Neural progenitor cell (in vitro differentiated cells): Measurements from ENCODE around the gene RPUSD1. TPM values are rescaled to one million over a fixed set of nuclear protein-coding genes. Genes with fewer than 3 reads are reported as not detected.
"Not testable (repeated sequence)": the region's sequence is repeated elsewhere in the genome, so short reads cannot be mapped to it uniquely, and the experiment has no call there.

ENCODE experiments used
- DNase-seq: peaks from one replicate; pipeline ENCODE4 v3.0.0-alpha.2; 2016; ENCODE audit warnings: low spot score
- H2AFZ ChIP-seq: fragments of 200-600 bp; sonication (generic); replicated peaks from 2 replicates; pipeline ENCODE4 v1.6.1; 2016; ENCODE audit warnings: antibody characterized with exemption
- H3F3A ChIP-seq: fragments of 200-600 bp; sonication (generic); 2 replicates; pipeline ENCODE4 v1.6.1; 2016; ENCODE audit warnings: antibody characterized with exemption, low read depth
- H3K27ac ChIP-seq: fragments of 200-600 bp; sonication (generic); 2 replicates; pipeline ENCODE4 v1.5.1; 2016; ENCODE audit warnings: mild to moderate bottlenecking
- H3K27me3 ChIP-seq: fragments of 200-600 bp; sonication (generic); 2 replicates; pipeline ENCODE4 v1.6.1; 2016; ENCODE audit warnings: mild to moderate bottlenecking, moderate library complexity
- H3K36me3 ChIP-seq: fragments of 200-600 bp; sonication (generic); 2 replicates; pipeline ENCODE4 v1.5.1; 2016
- H3K4me1 ChIP-seq: fragments of 200-600 bp; sonication (generic); 2 replicates; pipeline ENCODE4 v1.6.1; 2016; ENCODE audit warnings: mixed run types
- H3K4me2 ChIP-seq: fragments of 200-600 bp; sonication (generic); 2 replicates; pipeline ENCODE4 v1.6.1; 2016
- H3K4me3 ChIP-seq: fragments of 200-600 bp; sonication (generic); 2 replicates; pipeline ENCODE4 v1.5.1; 2016
- H3K79me2 ChIP-seq: fragments of 200-600 bp; sonication (generic); 2 replicates; pipeline ENCODE4 v1.6.1; 2016; ENCODE audit warnings: low read depth
- H3K9ac ChIP-seq: fragments of 200-600 bp; sonication (generic); 2 replicates; pipeline ENCODE4 v1.6.1; 2016
- H3K9me3 ChIP-seq: fragments of 200-600 bp; sonication (generic); 2 replicates; pipeline ENCODE4 v1.5.1; 2016; ENCODE audit warnings: low read depth
- H4K20me1 ChIP-seq: fragments of 200-600 bp; sonication (generic); 2 replicates; pipeline ENCODE4 v1.6.1; 2016; ENCODE audit warnings: low read depth
- H3K27ac Mint-ChIP-seq: 3 replicates; pipeline ENCODE4 v1.8.0; 2021; ENCODE audit warnings: mixed read lengths
- H3K27me3 Mint-ChIP-seq: 2 replicates; pipeline ENCODE4 v1.8.0; 2022; ENCODE audit warnings: low read depth, mild to moderate bottlenecking, inconsistent platforms, moderate library complexity, mixed read lengths; ENCODE audit not compliant: insufficient read depth
- H3K36me3 Mint-ChIP-seq: 3 replicates; pipeline ENCODE4 v1.8.0; 2021; ENCODE audit warnings: mixed read lengths
- H3K4me1 Mint-ChIP-seq: 3 replicates; pipeline ENCODE4 v1.8.0; 2021; ENCODE audit warnings: mixed read lengths
- H3K4me3 Mint-ChIP-seq: 3 replicates; pipeline ENCODE4 v1.8.0; 2021; ENCODE audit warnings: mild to moderate bottlenecking, moderate library complexity, mixed read lengths
- H3K9me3 Mint-ChIP-seq: 3 replicates; pipeline ENCODE4 v1.8.0; 2020; ENCODE audit warnings: mixed read lengths
- CTCF ChIP-seq: fragments of 200-600 bp; sonication (generic); IDR thresholded peaks from 2 replicates; pipeline ENCODE4 v1.5.1; 2017; ENCODE audit warnings: antibody characterized with exemption, mild to moderate bottlenecking
- EZH2 ChIP-seq: fragments of 200-600 bp; sonication (generic); IDR thresholded peaks from 2 replicates; pipeline ENCODE4 v1.6.1; 2017; ENCODE audit warnings: antibody characterized with exemption, mild to moderate bottlenecking, moderate library complexity
- EZH2phosphoT487 ChIP-seq: fragments of 200-600 bp; sonication (generic); IDR thresholded peaks from 2 replicates; pipeline ENCODE4 v1.6.1; 2017; ENCODE audit warnings: antibody characterized with exemption
- total RNA-seq: library from RNA; depleted of rRNA; stranded (reverse); fragments of >200 nt; gene quantifications from 2 replicates; pipeline ENCODE4 v1.2.3, GENCODE V29; 2015; ENCODE audit warnings: low replicate concordance

Gene RPUSD1
- total RNA-seq, 1 donor from 2014 or later: 5.6 TPM

DNA sequence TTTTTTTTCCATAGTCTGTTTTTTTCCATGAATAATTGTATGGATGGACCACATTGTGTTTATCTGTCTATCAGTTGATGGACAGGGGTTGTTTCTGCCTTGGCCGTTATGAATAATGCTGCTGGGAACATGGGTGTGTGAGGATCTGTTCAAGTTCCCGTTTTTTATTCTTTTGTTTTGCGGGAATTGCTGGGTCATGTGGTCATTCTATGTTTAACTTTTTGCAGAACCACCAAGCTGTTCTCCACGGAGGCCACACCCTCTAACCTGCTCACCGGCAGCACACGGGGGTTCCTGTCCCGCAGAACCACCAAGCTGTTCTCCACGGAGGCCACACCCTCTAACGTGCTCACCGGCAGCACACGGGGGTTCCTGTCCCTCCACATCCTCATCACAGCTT is 33.5 kb downstream of the RPUSD1 start:
- Histone ChIP-seq H4K20me1 (no peaks in the 10 kb centered on the region), H3K9me3 (no peaks in the 10 kb centered on the region), H3K4me3 (no peak overlapping the region), H3K4me2 (no peak overlapping the region), H2AFZ (no peak overlapping the region), H3F3A (peaks cover 26% of the 10 kb centered on the region), H3K4me1 (peaks cover 22% of the 10 kb centered on the region), H3K79me2 (no peaks in the 10 kb centered on the region), H3K27ac (no peak overlapping the region), H3K36me3 (no peaks in the 10 kb centered on the region), H3K9ac (no peak overlapping the region), H3K27me3 (no peaks in the 10 kb centered on the region)
- H3K4me3 Mint-ChIP-seq: no peak overlapping the region
- no peak for TF ChIP-seq EZH2
- no peak for TF ChIP-seq EZH2phosphoT487
- no peak for TF ChIP-seq CTCF
- peaks cover 38% of the 10 kb centered on the region for H3K4me1 Mint-ChIP-seq
- H3K27ac Mint-ChIP-seq: no peak overlapping the region
- DNase-seq: no peak
- H3K9me3 Mint-ChIP-seq: peaks cover 10% of the 10 kb centered on the region
- H3K27me3 Mint-ChIP-seq: peaks cover 15% of the 10 kb centered on the region
- no peaks in the 10 kb centered on the region for H3K36me3 Mint-ChIP-seq

GRCh38 chr16:754121-754607 is 34.0 kb downstream of the RPUSD1 start:
- H3K27ac ChIP-seq, H3K9me3 ChIP-seq, H3K27me3 ChIP-seq, H3K4me3 Mint-ChIP-seq, H3K9ac ChIP-seq, H3K36me3 Mint-ChIP-seq, H3K4me2 ChIP-seq, H2AFZ ChIP-seq, H4K20me1 ChIP-seq, H3K79me2 ChIP-seq, DNase-seq, H3K4me3 ChIP-seq, H3K27ac Mint-ChIP-seq, H3K36me3 ChIP-seq: not testable (repeated sequence)
- Histone ChIP-seq H3F3A (peaks cover 21% of the 10 kb centered on the region), H3K4me1 (peaks cover 22% of the 10 kb centered on the region)
- Mint-ChIP-seq H3K27me3 (peaks cover 13% of the 10 kb centered on the region), H3K9me3 (peaks cover 10% of the 10 kb centered on the region), H3K4me1 (peaks cover 37% of the 10 kb centered on the region)

DNA sequence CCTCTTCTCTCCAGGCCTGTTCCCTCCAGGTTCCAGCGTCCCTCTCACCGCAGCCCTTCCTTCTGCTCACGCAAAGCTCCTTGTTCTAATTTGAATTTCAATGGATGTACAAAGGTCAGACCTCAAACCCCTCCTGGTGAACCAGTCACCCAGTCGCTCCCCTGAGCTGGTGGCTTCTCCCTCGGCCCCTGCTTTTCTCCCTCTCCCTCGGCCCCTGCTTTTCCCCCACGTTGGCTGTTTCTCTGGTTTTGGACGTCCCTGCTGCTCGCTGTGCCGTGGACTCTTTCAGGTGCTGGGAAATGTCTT is 36.2 kb downstream of the RPUSD1 start:
- Mint-ChIP-seq H3K36me3 (no peaks in the 10 kb centered on the region), H3K4me1 (peaks cover 34% of the 10 kb centered on the region), H3K27ac (peak overlapping the region; percentile 93), H3K4me3 (peak overlapping the region; percentile 73), H3K9me3 (peaks cover 5% of the 10 kb centered on the region), H3K27me3 (peaks cover 10% of the 10 kb centered on the region)
- Histone ChIP-seq H3K27me3 (no peaks in the 10 kb centered on the region), H3K4me2 (peak overlapping the region; percentile 73), H3K27ac (no peak overlapping the region), H3K4me3 (peak overlapping the region; percentile 18), H3F3A (peaks cover 21% of the 10 kb centered on the region), H3K79me2 (no peaks in the 10 kb centered on the region), H3K9me3 (no peaks in the 10 kb centered on the region), H4K20me1 (no peaks in the 10 kb centered on the region), H3K9ac (no peak overlapping the region), H3K4me1 (peaks cover 22% of the 10 kb centered on the region), H3K36me3 (no peaks in the 10 kb centered on the region), H2AFZ (peak overlapping the region; percentile 81)
- peak; percentile 61 for DNase-seq
- TF ChIP-seq CTCF (no peak), EZH2 (no peak), EZH2phosphoT487 (no peak)

DNA sequence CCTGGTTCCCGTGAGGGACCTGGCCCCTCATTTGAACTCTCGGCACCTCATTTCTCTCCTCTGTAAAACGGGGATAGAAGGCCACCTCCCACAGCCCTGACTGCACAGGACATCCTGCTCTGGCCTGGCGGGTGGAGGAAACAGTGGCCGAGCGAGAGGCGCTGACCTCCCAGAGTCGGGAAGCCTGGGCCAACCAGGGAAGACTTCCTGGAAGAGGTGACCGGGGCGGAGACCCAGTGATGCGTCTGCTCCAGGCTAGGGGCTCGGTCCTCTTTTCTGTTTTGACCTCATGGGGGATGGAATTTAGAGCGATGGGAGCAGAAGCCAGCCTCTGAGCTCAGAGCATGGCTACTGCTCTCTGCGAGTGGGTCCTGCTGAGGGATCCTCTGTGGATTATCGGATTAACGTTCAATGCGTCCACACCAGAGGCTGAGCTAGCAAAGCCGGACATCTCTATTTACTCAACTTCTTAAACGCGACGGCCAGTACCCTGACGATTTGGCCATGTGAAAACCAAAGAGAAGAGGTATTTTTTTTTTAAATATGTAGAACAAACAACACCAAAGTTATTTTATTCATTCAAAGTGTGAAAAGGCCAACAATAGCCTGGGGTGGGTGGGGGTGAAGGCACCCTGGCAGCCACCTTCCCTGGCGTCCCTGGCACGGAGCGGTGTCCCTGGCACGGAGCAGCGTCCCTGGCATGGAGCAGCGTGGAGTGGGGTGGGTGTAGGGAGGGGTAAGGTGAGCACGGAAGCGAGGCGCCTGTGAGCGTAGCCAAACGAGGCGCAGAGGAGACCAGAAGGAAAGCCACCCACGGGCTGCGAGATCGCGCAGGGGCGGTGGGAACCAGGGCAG is 36.8 kb downstream of the RPUSD1 start:
- peaks cover 21% of the 10 kb centered on the region for H3F3A ChIP-seq
- Mint-ChIP-seq H3K4me1 (peaks cover 34% of the 10 kb centered on the region), H3K36me3 (no peaks in the 10 kb centered on the region), H3K27ac (peak overlapping the region; percentile 93), H3K27me3 (peaks cover 10% of the 10 kb centered on the region), H3K9me3 (peaks cover 2% of the 10 kb centered on the region), H3K4me3 (peak overlapping the region; percentile 73)
- H3K36me3 ChIP-seq: no peaks in the 10 kb centered on the region
- DNase-seq: peak; percentile 58
- peak overlapping the region; percentile 73 for H3K4me2 ChIP-seq
- H2AFZ ChIP-seq: peak overlapping the region; percentile 81
- H4K20me1 ChIP-seq: no peaks in the 10 kb centered on the region
- H3K9me3 ChIP-seq: no peaks in the 10 kb centered on the region
- H3K27ac ChIP-seq: no peak overlapping the region
- peaks cover 22% of the 10 kb centered on the region for H3K4me1 ChIP-seq
- no peak overlapping the region for H3K4me3 ChIP-seq
- TF ChIP-seq EZH2: no peak
- TF ChIP-seq EZH2phosphoT487: no peak
- no peak for TF ChIP-seq CTCF
- no peaks in the 10 kb centered on the region for H3K79me2 ChIP-seq
- no peak overlapping the region for H3K9ac ChIP-seq
- no peaks in the 10 kb centered on the region for H3K27me3 ChIP-seq
